GM12874 (cell line): ENCODE data around the gene MERTK.

Experiments used
- TF ChIP-seq, protein P1 (sequence below): IDR thresholded peaks from 2 replicates; pipeline ENCODE4 v1.5.1; 2011; ENCODE audit warnings: low read depth, mild to moderate bottlenecking, control low read depth, low read length, moderate library complexity; ENCODE audit not compliant: insufficient read depth

MERTK gene

DNA sequence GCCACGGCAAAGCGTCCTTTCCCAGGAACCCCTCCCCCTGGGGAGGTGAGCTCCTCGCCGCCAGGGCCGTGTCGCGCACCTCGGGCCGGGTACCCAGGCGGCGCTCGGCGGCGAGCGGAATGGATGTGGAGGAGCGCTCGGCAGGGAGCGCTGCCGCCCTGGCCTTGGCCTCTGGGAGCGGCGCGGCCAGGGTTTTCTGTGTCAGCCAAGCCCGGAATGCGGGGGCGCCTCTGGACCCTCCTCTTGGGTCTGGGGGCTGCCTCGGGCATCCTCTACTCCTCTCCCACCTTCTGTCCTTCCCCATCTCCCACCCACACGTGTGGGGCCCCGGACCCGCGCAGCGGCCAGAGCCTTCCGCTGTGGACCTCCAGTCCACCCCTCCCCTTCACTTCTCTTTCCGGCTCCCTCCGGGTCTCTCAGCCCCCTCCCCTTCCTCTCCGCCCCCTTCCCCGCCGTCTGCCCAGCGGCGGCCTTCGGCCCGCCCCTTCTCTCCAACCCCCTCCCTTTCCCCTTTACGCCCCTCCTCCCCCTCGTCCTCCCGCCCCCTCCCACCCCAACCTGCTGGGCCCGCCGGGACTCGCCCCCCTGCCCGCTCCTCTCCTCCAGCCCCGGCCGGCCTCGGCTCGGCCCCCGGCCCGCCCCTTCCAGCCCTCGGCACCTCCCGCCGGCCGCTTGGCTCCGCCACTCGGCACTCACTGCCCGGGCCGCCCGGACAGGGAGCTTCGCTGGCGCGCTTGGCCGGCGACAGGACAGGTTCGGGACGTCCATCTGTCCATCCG lies at the start of gene MERTK:
Gene MERTK, plus strand, starts transcription at position 684 of the 779 bp plus-strand sequence. CDS start 129 bp downstream, outside the sequence.
- TF ChIP-seq, protein P1, sequence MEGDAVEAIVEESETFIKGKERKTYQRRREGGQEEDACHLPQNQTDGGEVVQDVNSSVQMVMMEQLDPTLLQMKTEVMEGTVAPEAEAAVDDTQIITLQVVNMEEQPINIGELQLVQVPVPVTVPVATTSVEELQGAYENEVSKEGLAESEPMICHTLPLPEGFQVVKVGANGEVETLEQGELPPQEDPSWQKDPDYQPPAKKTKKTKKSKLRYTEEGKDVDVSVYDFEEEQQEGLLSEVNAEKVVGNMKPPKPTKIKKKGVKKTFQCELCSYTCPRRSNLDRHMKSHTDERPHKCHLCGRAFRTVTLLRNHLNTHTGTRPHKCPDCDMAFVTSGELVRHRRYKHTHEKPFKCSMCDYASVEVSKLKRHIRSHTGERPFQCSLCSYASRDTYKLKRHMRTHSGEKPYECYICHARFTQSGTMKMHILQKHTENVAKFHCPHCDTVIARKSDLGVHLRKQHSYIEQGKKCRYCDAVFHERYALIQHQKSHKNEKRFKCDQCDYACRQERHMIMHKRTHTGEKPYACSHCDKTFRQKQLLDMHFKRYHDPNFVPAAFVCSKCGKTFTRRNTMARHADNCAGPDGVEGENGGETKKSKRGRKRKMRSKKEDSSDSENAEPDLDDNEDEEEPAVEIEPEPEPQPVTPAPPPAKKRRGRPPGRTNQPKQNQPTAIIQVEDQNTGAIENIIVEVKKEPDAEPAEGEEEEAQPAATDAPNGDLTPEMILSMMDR = peak; percentile 54; the same call in 1 of the 2 replicates

DNA sequence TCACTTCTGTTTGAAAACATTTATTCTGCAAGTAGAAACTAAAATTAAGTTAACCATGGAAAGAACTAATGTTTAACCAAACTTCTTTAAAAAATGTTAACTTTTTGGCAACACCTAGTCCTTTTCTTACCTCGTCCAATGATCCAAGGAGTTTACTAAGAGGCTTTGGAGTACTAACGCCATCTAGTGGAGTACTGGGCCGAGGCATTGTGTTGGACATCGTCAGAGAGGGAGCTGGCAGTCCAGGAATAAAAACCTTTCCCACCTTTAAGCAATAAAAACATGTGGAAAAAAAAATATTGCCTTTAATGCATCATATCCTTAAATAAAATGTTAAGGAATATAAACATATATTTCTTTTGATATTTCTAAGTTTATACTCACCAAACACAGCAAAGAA lies 47.8 kb upstream of the MERTK start:
- TF ChIP-seq, protein P1 = peak; percentile 22; the same call in 1 of the 2 replicates

DNA sequence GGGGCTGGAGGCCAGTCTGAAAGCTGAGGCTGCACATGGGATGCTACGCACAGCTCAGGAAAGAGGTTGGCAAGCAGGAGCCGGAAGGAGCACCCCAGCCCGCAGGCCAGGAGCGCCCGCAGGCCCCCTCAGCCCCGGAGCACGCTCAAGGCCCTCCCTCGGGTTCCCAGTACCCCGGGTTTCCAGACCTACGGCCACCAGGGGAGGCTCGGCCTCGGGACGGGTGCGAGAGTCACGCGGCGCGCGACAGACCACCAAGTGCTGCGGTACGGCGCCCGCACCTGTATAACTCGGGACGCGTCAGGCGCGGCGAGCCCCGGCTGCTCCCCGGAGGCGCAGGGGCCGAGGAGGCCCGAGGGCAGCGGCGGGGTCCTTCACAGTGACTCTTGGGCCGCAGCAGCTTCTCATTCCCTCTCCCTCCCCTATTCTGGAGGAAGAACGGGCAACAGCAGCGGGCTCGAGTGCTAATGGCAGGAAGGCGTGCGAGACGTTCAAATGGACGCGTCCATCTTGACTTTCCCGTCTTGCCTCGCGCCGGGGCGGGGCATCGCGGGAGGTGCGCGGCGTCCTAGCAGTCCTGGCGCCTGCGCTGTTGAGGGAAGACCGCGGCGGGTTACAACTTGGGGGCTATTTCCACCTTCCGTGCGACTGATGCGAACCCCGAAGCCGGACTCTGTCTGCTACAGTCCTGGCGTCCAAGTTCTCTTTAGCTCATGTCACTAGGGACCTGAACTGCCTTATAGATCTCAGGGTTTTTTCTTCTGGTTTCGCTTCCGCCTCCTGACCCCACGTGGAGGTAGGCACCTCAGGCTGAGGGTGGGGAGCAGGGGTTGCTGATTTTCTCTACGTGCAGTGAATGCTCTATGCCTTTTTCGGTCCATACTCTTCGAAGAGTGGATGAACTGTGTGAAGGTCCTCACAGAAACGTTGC lies 14.5 kb upstream of the MERTK start, which contains the start of gene ANAPC1:
Gene ANAPC1, minus strand, starts transcription at position 533 of the 931 bp plus-strand sequence. CDS start 3,368 bp downstream, outside the sequence.
- TF ChIP-seq, protein P1 = 0 out of 2 replicates have a peak, but pooled peaks have one; percentile 10

DNA sequence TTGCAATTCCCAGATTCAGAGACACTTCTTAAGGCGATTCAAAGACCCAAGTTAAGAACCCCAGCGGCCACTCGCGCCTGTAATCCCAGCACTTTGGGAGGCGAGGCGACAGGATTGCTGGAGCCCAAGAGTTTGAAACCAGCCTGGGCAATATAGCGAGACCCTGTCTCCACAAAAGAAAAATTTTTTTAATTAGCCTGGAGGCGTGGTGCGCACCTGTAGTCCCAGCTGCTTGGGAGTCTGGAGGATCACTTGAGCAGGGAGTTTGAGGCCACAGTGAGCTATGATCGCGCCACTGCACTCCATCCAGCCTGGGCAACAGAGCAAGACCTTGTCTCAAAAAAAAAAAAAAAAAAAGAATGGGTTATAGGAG lies 13.8 kb upstream of the MERTK start:
- TF ChIP-seq, protein P1 = no peak

DNA sequence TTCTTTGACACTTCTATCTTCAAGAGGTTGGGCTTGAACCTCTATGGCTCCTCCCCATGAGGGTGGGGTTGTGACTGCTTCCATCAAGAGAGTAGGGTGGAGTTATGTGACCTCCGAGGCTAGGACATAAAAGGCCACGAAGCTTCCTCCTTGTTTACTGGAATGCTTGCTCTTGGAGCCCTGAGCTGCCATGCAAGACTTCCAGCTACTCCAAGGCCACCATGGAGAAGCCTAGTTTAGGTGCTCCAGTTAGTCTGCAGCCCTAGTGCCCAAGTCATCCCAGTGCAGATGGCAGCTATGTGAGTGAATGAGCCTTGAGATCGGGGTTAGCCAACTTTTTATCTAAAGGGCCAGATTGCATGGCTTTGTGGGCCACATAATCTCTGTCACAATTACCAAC lies 2.4 kb upstream of the MERTK start:
- TF ChIP-seq, protein P1 = no peak

DNA sequence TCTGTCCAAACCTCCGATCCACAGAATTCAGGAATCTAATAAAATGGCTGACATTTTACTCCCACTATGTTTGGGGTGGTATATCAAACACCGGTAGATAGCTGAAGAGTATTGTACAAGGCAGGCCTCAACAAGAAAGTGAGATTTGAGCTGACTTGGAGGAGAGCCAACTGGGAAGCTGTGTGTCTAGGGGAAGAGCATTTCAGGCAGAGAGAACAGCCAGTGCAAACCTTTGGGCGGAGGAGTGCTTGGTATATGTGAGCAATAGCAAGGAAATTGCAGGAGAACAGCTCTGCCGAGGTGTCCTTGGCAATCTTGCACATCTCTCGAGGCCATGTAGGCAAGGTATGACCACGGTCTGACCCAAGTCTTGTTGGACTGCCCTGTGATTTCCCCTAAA lies 1.8 kb upstream of the MERTK start:
- TF ChIP-seq, protein P1 = no peak

DNA sequence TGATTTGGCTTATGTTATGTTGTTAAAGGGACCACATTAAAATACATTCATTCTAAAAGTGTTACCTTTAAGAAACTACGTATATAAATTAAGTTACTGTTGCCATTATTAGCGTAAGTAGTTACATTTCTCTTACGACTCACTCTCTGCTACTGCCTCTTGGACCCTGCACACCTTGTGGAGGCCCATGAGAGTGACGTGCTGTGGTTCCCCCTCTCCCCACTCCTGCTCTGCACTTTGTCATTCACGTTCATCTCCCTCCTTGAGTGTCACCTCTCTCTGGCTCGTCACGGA lies 830 bp upstream of the MERTK start:
- TF ChIP-seq, protein P1 = no peak
